GM19324 (cell line): ENCODE measurements around the gene RNF38.
"Not testable (repeated sequence)": the region's sequence is repeated elsewhere in the genome, so short reads cannot be mapped to it uniquely, and the experiment has no call there.

Experiments used
- ATAC-seq: cut with Tn5 transposase; IDR thresholded peaks from one replicate; pipeline ENCODE4 v1.9.1; 2021; ENCODE audit warnings: mild to moderate bottlenecking, moderate library complexity; ENCODE audit not compliant: unreplicated experiment, low FRiP score

RNF38 gene

GRCh38 chr9:36298566-36298965 is 101.5 kb downstream of the RNF38 start:
- no peak for ATAC-seq

DNA sequence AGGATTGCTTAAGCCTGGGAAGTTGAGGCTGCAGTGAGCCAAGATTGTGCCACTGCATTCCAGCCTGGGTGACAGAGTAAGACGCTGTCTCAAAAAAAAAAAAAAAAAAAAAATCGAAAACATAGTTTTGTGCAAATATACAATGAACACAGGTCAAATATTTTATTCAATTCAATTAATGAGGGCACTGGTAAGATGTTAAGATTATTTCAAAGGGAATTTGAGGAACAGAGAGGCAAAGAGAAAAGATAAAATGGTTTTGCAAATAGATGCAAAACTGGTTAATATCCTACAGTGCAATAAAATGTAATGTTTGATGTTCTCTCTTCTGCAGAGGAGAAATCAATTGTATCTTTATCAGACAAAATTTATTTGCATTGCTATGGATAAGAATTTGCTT is 102.3 kb downstream of the RNF38 start:
- ATAC-seq, result no peak

- ATAC-seq, result not testable (repeated sequence)
Observed at GRCh38 chr9:36294996-36295395, 105.1 kb downstream of the RNF38 start.

DNA sequence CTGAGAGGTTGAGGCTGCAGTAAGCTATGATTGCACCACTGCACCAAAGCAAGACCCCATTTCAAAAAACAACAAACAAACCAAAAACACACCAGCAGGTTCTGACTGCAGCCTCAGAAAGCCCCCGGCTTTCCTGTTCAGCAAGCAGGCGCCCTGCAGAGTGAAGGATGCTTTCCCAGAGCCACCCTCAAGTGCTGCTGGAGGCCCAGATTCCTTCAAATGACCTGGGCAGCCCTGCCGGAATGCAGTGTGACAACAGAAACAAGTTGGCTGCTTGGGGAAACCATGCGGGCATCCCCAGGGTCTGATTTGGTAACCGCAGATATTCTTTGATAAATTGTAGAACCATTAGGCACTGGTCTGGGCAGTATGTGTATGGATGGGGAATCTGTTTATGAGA is 106.2 kb downstream of the RNF38 start:
- ATAC-seq, result no peak

DNA sequence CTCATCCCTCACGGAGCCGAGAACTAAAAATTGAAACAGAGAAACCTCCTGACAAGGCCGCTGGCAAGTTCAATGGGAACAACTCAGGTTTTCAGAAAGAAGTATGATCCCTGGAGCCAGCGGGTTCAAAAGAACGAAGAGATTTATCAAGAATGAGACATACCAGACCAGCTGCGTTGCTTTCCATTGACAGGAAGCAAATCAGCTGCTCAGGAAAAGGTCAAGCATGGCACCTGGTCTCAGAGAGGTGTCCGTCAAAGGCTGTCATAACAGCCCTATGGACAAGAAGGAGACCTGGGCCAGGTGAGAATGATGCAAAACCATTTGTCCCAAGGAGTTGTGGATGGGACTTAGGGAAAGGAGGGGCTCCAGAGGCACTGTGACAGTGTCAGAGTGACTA is 106.9 kb downstream of the RNF38 start:
- ATAC-seq, result no peak

DNA sequence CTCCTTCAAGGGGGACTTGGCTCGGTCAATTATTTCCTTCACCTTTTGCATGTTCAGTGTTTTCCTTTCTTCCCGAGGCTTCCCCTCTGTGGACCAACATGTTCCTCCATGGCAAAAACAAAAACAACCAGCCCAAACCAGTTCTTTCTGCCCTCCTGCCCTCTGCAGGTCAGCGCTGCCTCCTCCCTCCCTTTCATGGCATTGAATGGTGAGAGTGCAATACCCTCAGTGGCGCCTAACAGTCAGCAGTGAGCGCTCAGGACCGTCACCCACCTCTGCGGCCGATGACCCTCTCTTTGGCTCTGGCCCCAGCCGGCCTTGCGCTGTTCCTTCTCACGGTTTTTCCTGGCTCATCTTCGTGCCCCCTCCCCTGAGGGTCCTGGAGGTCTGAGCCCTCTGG is 107.4 kb downstream of the RNF38 start:
- ATAC-seq, result no peak

DNA sequence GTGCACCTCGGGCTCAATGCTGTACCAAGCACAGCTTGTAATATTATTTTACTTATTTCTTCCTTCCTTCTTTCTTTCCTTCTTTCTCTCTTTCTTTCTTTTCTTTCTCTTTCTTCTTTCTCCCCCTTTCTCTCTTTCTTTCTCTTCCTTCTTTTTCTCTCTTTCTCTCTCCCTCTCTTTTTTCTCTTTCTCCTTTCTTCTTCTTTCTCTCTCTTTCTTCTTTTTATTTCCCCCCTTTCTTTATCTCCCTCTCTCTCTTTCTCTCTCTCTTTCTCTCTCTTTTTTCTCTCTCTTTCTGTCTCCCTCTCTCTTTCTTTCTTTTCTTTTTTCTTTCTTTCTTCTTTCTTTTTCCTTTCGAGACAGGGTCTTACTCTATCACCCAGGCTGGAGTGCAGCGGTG is 109.1 kb downstream of the RNF38 start:
- no peak for ATAC-seq

GRCh38 chr9:36289836-36290435 is 110.1 kb downstream of the RNF38 start:
- no peak for ATAC-seq

DNA sequence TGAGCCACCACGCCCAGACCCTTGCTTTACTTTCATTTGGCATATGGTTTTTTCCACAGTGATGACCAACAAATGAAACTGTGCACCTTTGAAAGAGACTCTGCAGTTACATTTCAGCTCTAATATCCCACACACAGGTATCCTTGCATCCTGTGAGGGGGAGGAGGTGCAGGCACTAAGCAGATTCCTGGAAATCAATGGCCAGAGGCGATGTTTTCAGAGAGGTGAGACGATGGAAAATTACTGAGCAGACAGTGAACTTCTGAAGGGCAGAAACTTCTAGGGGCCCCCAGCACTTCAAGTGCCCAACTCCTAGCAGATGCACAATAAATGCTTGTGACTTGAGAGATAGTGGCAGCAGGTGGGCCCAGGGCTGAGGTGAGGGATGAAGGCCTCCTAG is 112.0 kb downstream of the RNF38 start:
- no peak for ATAC-seq
